Measurements from ENCODE around the gene GMNC.

GMNC gene

GRCh38 chr3:190825386-190826016, 37.0 kb downstream of the GMNC start:
- TF ChIP-seq CTCF (IDR thresholded peaks at IDR 0.05; ENCODE audit: extremely low read depth, missing control alignments), result no peak
- no peak for DNase-seq (ENCODE audit: low spot score)

DNA sequence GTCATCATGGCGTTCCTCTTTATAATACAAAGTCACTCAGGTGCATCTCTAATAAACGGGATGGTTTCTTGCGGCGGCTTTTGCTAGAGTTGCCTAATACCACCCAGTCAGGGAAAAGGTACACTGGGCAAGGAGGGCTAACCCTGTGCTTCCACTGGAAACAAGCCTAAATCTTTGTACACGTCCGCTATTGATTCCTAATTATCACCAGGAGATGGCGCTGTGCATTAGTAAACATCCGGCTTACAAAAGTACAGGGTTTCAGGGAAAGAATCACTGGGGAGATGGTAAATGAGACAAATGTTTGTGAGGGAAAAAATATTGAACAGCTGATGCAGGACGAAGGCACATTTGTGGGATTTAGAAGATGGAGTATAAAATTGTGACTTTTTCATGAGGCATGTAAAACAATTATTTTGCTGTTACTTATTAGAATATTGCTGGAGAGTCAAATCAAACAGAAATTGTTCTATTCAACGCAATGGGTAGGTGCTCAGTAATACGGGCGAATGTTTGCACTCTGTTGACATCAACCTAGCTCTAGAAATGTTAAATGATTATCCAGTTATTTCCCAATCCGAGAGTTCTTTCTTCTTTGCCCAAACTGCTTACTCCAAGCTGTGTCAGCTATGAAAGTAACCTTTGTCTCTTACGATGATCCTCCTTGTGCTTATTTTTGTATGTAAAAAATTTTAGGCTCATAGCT, 50.6 kb downstream of the GMNC start:
- TF ChIP-seq CTCF (IDR thresholded peaks at IDR 0.05; ENCODE audit: extremely low read depth, missing control alignments), result peak; percentile 45
- DNase-seq (ENCODE audit: low spot score), result peak; percentile 32

- no peak for DNase-seq (ENCODE audit: low spot score)
- TF ChIP-seq CTCF (IDR thresholded peaks at IDR 0.05; ENCODE audit: extremely low read depth, missing control alignments), result no peak
These were observed 51.5 kb downstream of the GMNC start for GRCh38 chr3:190810957-190811356.

DNA sequence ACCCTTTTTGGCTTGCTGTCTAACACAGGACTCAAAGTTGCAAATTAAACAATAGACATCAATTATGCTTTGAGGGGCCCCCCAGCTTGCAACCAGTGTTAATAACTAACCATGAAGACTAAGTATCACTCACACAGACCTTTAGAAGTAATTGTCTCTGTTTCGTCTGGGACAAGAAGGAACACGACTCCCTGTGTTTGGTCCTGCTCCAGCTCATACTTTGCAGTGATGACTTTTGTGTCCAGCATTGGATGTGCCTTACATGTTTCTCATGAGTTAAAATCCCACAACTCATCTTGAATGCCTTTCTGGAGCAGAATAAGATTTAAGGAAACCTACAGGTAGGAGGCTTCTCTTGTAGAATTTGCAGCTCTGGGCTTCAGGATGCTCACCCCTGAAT, 53.1 kb downstream of the GMNC start:
- TF ChIP-seq CTCF (IDR thresholded peaks at IDR 0.05; ENCODE audit: extremely low read depth, missing control alignments), result no peak
- no peak for DNase-seq (ENCODE audit: low spot score)

DNA sequence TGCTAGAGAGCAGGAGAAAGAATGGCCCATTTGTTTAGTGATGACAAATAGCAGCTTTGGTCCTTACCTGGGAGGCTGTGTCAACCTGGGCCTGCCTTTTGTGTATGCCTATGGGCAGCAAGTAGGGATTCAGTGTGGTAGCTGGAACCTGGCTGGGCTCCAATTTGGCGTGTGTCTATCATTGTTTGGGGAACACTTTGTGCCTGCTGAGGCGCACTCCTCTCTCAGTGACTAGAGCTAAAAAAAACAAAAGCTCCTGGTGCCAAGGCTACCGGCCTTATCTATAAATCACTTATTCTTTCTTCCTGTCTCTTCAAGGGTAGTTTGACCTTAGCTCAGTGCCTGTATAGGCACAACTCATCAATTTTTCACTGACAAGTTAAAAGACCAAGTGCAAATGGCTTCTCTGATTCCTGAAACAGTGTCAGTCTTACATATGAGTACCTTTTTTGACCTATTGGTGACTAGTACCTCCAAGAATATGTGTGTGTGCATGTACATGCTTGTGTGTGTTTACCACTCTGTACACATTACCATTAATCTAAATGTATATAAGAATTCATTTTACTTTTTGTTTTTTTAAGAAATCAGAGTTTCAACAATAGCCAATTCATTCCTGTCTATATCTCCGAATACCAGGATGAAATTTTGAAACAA, 54.6 kb downstream of the GMNC start:
- no peak for TF ChIP-seq CTCF (IDR thresholded peaks at IDR 0.05; ENCODE audit: extremely low read depth, missing control alignments)
- DNase-seq (ENCODE audit: low spot score), result no peak

Data from GM20000 (cell line).